ENCODE measurements around the gene LRFN5.

LRFN5 gene

GRCh38 chr14:41604721-41605531 is 1.8 kb upstream of the LRFN5 start:
- DNase-seq (ENCODE audit: low read depth), result peak; percentile 84
- peak overlapping the region; percentile 59 for H3K4me3 ChIP-seq (ENCODE audit: low read length)
- no peak for TF ChIP-seq CTCF (conservative IDR thresholded peaks at IDR 0.05; ENCODE audit: low read depth, low read length)

GRCh38 chr14:41605550-41606281 is 960 bp upstream of the LRFN5 start:
- TF ChIP-seq CTCF (conservative IDR thresholded peaks at IDR 0.05; ENCODE audit: low read depth, low read length), result no peak
- H3K4me3 ChIP-seq (ENCODE audit: low read length), result peak overlapping the region; percentile 59
- no peak for DNase-seq (ENCODE audit: low read depth)

- no peak for DNase-seq (ENCODE audit: low read depth)
- H3K4me3 ChIP-seq (ENCODE audit: low read length), result peak overlapping the region; percentile 59
- no peak for TF ChIP-seq CTCF (conservative IDR thresholded peaks at IDR 0.05; ENCODE audit: low read depth, low read length)
Measured at GRCh38 chr14:41606282-41606531, 469 bp upstream of the LRFN5 start.

- no peak for TF ChIP-seq CTCF (conservative IDR thresholded peaks at IDR 0.05; ENCODE audit: low read depth, low read length)
- peak overlapping the region; percentile 59 for H3K4me3 ChIP-seq (ENCODE audit: low read length)
- no peak for DNase-seq (ENCODE audit: low read depth)
Measured at GRCh38 chr14:41607304-41607775, 664 bp downstream of the LRFN5 start.

- TF ChIP-seq CTCF (conservative IDR thresholded peaks at IDR 0.05; ENCODE audit: low read depth, low read length), result no peak
- peak overlapping the region; percentile 59 for H3K4me3 ChIP-seq (ENCODE audit: low read length)
- no peak for DNase-seq (ENCODE audit: low read depth)
Measured at GRCh38 chr14:41607966-41608663, 1.4 kb downstream of the LRFN5 start.

GRCh38 chr14:41608681-41609390 is 2.2 kb downstream of the LRFN5 start:
- TF ChIP-seq CTCF (conservative IDR thresholded peaks at IDR 0.05; ENCODE audit: low read depth, low read length), result no peak
- peak overlapping the region; percentile 59 for H3K4me3 ChIP-seq (ENCODE audit: low read length)
- DNase-seq (ENCODE audit: low read depth), result no peak

Data from retinal pigment epithelial cell (primary cell).